D341Med (cell line): ENCODE results near the gene SPATA20.

Source experiments
- DNase-seq: peaks from one replicate; pipeline ENCODE4 v3.0.0; 2012; ENCODE audit warnings: low spot score

Gene SPATA20

GRCh38 chr17:50579399-50579798 lies 32.4 kb downstream of the SPATA20 start:
- DNase-seq: no peak

DNA sequence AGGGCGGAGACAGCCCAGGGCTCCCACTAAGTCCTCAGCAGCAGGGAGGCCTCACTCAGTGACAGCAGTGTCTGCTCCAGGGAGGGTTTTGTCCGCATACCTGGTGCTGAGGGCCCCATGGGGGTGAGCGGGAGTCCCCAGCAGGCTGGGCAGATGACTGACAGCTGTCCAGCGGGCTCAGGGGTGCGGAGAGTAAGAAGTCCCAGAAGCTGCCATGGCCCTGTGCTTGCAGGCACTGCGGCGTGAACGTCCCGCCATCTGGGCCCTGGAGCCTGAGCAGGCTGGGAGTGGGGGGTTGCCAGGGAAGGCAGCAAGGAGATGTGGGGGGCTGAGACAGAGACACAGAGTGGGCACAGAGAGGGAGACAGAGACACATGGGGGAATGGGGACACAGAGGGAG lies 33.7 kb downstream of the SPATA20 start:
- DNase-seq: no peak

- DNase-seq: no peak
These were observed 34.3 kb downstream of the SPATA20 start for GRCh38 chr17:50581316-50581715.

DNA sequence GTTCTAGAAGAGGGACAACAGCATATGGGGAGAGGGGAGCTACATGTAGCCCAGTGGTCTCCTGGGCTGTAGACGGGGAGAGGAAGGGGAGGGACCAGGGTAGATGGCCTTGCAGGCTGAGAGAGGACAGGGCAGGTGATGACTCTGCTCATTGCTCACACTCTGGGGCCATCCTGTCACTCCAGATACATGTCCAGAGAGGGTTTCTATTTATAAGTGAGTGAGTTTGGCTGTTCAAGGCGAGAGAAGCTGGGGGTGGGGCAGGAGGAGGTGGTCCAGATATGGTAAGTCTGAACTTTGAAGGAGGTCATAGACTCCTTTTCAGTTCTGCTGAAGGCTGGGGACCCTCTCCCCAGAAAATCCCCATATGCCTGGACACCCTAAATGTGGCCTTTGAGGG lies 35.8 kb downstream of the SPATA20 start:
- DNase-seq: no peak

- DNase-seq: no peak
These were observed 36.7 kb downstream of the SPATA20 start for GRCh38 chr17:50583641-50584040.

DNA sequence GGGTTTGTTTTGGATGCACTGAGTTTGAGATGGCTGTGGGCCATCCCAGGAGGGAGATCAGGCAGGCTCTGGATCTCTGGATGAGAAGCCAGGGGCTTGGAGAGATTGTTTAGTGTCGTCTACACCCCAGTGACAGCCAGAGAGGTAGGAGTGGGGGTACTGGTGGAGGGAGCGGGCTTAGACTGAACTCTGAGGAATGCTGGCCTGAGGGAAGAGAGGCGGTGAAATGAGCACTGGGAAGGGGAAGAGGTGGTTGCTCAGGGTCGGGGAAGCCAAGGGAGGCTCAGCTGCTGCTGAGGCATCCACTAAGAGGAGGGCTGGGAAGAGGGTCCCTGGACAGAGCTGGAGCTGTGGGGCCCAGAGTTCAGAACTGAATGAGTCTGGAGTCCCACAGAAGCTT lies 37.1 kb downstream of the SPATA20 start:
- DNase-seq: no peak

- no peak for DNase-seq
These were observed 37.8 kb downstream of the SPATA20 start for GRCh38 chr17:50584749-50585148.

GRCh38 chr17:50585346-50585745 lies 38.4 kb downstream of the SPATA20 start:
- no peak for DNase-seq

DNA sequence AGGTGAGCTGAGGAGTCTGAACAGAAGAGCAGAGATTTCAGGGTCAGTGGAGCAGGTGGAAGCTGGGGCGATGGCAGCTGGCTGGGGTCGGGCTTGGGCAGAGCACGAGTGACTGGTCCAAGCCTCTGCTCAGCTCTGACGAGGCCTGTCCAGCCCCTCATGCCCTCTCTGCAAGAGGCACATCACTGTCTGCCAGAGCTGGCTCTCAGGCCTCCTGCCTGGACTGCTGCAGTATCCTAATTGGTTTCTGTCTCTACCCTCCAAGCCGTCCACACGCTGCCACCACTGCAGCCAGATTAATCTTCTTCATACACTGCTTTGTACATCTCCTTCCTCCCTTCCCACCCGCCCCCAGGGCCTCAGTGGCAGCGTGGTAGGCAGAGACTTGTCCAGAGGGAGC lies 38.9 kb downstream of the SPATA20 start:
- DNase-seq: no peak

DNA sequence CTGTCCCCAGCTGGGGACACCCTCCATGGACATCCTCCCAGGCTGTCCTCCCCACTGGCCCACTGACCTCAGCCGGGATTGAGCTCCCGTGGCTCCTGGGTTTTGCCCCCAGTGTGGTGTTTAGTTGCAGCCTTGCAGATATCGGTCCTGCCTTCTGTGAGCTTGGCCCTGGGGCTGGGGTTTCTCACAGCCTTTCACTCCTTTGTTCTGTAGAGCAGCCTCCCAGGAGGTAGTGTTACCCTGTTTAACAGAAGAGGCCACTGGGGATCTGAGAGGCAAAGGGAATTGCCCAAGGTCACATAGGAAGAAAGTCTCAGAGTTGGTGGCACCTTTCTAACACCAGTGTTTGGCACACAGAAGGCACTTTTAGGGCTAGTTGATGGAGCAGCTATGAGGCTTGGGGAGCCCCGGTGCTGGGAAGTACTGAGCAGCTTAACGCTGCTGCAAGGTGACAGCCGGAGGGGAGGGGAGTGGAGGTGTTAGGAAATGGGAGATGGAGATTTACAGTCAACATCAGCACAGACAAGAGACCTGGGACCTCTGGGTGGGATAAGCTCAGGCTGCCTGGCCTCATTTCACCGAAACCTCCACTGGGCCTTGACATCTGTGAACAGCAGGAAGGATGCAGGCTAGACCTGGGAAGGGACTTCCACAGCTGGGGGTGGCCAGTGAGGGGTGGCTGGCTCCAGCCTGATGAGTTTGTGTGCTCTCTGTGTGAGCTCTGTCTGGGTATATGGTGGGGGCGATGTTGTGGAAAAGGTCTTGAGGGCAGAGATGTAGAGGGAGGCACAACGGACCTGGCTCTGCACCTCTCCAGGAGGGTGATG lies 39.7 kb downstream of the SPATA20 start:
- DNase-seq: peak; percentile 91

- no peak for DNase-seq
These were observed 40.6 kb downstream of the SPATA20 start for GRCh38 chr17:50587571-50587970.

- DNase-seq: no peak
These were observed 41.5 kb downstream of the SPATA20 start for GRCh38 chr17:50588391-50589049.

DNA sequence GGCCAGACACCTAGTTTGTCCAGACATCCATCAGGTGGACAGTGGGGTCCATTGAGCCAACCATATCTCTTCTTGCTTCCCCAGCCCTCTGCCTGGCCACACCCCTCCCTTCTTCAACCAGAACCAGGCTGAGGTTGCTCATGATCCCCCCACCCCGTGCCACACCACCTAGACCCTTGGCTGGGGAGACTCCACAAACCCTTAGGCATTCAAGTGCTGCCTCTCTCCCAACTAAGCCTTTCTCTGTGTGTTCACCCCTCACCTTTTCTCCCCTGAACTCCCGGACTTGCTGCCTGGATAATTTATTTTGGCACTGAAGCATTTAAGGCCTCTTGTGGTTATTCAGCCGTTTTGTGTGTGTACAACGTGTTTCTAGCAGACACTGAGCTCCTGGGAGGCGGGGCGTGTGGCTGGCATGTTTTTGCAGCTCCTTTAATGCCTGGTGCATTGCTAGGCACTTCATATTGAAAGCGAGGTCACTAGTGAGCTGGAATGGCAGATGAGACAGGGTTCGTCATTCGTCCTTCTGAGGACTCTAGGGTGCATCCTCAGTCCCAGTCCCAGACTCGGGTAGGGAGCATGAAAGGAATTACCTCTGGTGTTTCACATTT lies 42.2 kb downstream of the SPATA20 start:
- no peak for DNase-seq

DNA sequence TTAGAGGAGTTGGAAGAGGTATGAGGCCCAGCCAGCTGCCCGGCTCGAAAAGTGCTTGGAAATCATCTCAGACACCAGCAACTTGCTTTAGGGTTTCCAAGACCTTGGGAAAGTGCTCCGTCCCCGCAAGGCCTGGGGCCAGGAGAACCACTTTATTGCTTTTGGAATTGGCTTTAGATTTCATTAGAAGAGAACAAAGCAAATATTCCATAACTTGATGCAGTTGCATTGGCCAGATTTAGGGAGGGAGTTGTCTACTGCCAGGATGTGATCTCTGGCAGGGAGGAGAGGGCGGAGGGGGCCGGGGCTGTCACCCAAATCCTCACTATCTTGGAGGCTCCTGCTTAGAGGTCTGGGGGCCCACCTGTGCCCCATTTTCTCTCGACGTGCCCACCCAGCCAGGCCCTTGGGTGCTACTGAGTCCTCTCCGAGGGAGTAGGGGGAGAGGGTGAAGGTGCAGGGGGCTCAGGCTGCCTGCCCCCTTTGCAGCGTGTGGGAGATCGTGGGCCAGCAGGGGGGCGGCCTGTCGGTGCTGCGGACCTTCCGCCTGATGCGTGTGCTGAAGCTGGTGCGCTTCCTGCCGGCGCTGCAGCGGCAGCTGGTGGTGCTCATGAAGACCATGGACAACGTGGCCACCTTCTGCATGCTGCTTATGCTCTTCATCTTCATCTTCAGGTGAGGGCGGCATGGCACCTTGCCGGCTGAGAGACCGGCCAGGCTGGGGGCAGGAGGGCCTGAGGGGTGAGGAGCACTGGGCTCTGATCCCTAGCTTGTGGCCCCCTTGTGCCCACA lies 44.2 kb downstream of the SPATA20 start:
- DNase-seq: no peak

- DNase-seq: peak; percentile 90
These were observed 46.3 kb downstream of the SPATA20 start for GRCh38 chr17:50593321-50593720.

DNA sequence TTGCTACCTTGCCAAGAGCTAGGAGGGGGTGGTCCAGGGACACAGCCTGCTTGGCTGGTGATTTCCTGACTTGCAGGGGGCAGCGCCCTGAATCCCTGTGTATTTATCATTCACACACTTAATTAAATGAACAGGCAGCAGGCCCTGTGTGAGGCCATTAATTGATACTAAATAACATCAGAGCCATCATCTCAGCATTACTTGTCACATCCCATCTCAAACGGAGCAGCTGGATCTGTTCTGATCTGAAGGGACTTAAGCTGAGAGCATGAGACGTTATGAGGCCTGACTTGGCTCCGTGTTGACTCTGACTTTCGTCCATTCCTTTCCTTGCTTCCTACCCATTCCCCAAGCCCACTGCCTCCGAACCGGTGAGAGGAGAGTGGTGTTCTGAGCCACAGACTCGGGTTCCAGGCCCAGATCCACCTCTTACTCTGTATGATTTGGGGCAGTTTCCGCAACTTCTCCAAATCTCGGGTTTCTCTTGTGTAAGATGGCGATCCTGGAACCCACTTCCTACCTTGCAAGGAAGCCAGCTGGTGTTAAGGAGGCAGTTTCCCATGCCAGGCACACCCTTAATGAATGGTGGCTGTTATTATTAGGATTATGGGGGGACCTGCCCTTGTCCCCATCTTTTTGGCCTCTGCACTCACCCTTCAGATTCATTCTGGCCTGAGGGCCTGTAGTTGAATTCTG lies 47.3 kb downstream of the SPATA20 start:
- no peak for DNase-seq

DNA sequence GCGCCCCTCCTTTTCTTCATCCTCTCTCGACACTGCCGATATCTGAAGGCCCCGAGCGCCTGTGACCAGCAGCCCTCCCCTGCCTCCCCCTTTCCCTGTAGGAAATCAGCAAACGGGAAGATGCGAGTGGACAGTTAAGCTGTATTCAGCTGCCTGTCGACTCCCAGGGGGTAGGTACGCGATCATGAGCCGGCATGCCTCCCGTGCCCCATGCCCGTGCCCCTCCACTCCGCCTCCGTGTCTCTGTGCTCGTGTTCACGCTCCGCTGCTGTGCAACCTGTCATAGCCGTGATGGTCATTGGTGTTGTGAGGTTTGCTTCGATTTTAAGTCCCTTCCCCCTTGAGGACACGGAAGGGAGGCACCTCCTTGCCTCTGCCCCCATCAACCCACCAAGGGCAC lies 47.9 kb downstream of the SPATA20 start:
- no peak for DNase-seq

- DNase-seq: peak; percentile 71
These were observed 49.4 kb downstream of the SPATA20 start for GRCh38 chr17:50596191-50597037.

- DNase-seq: no peak
These were observed 51.5 kb downstream of the SPATA20 start for GRCh38 chr17:50598487-50598886.

DNA sequence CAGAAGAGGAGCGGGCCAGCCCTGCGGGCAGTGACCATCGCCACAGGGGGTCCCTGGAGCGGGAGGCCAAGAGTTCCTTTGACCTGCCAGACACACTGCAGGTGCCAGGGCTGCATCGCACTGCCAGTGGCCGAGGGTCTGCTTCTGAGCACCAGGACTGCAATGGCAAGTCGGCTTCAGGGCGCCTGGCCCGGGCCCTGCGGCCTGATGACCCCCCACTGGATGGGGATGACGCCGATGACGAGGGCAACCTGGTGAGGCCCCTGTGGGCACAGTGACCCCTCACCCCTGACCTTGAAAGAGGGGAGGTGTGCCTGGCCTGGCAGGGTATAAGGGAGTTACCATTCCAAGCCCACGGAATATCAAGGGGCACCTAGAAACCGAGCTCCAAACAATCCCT lies 52.6 kb downstream of the SPATA20 start:
- DNase-seq: no peak

DNA sequence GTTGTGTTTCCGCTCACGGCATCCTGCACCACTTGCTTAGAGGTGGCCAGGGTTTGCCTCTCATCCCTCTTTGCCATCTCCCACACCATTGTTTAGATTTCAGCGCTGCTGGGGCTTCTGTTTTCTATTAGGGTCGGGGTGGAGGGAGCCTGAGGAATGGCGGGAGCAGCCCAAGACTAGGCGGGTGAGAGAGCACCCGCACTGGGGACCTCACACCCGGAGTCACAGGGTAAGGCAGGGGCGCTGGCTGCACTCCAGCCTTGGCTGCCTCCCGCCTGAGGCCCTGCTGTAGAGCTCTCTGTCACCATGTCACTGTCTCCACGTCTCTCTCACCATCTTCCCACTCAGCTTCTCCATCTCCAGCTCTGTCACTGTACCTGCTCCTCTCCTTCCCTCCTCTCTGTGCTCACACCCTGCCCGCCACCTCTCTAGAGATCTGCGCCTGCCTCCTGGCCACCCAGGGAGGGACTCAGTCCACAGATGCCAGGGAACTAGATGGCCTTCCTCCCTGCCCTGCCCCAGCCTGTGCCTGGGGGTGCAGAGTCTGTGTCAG lies 54.9 kb downstream of the SPATA20 start:
- no peak for DNase-seq
